Measurements from ENCODE around the gene PSME2. TPM values are rescaled to one million over a fixed set of nuclear protein-coding genes. Genes with fewer than 3 reads are reported as not detected.

PSME2 gene
- total RNA-seq, 1 experiment from 2014 or later = 389 TPM

DNA sequence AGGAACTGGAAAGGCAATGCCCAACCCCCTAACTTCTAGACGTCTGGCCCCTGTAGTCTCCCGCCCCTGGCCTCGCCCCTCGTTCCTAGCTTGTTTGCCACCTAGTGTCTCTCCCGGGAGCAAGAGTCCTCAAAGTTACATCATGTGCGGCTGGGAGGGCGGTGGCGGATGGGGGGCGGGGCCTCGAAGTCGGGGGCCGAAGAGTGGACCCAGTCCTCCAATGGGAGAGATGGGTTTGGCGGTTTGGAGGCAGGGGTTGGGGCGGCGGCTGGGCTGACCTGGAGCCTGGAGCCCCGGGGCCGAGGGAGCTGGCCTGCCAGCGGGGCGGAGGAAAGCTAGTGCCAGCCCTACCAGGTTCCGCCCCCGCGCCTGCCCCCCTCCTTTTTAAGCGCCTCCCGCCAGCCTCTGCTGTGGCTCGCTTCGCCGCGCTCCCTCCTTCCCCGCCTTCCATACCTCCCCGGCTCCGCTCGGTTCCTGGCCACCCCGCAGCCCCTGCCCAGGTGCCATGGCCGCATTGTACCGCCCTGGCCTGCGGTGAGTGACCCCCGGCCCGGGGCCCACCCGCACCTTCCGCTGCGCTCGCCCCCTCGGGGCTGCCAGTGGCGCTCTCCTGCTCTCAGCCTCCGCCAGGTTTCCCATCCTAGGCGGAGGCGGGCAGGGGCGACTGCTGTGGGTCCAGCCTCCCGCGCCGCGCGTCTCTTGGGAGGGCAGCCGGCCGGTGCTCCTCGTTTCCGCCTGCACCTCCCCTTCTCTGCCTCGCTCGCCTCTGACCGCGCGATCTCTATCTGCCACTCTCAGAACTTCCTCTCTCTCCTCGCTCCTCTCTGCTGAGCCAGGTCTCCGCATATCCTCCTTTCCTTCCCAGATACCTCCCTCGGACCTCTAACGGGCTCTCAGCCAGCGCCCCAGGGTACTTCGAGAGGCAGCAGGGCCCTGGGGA is 52.2 kb downstream of the PSME2 start, which contains the start of gene PCK2:
Gene PCK2, plus strand, starts transcription at position 411 of the 940 bp plus-strand sequence. Its CDS starts 95 bp downstream, at position 506.
- DNase-seq (ENCODE audit: low read depth) = peak; percentile 89

Other genes with a start within 250 kb of the PSME2 start
- 25.4 and 40.9 TPM in 2 replicates for gene DHRS4, start 192.8 kb downstream of the PSME2 start, total RNA-seq (2014; rRNA removed; shearing (Covaris generic))
- 15.1 and 20.2 TPM in 2 replicates for gene DHRS4L2, start 157.7 kb downstream of the PSME2 start, total RNA-seq (2014; rRNA removed; shearing (Covaris generic))
- gene CARMIL3, start 94.6 kb downstream of the PSME2 start, total RNA-seq (2014; rRNA removed; shearing (Covaris generic)) = not detected in 2 replicates
- not detected in 2 replicates for gene CPNE6, start 75.0 kb downstream of the PSME2 start, total RNA-seq (2014; rRNA removed; shearing (Covaris generic))
- 3.5 and 15.6 TPM in 2 replicates for gene PCK2, start 52.3 kb downstream of the PSME2 start, total RNA-seq (2014; rRNA removed; shearing (Covaris generic))
- 67.7 and 78.7 TPM in 2 replicates for gene DCAF11, start 31.8 kb downstream of the PSME2 start, total RNA-seq (2014; rRNA removed; shearing (Covaris generic))
- 1.3 and 4.9 TPM in 2 replicates for gene NRL, start 31.7 kb downstream of the PSME2 start, total RNA-seq (2014; rRNA removed; shearing (Covaris generic))
- gene FITM1, start 16.0 kb downstream of the PSME2 start, total RNA-seq (2014; rRNA removed; shearing (Covaris generic)) = 0.27 TPM in 1 of 2 replicates, not detected in the other
- gene PSME1, start 10.4 kb downstream of the PSME2 start, total RNA-seq (2014; rRNA removed; shearing (Covaris generic)) = 358 and 437 TPM in 2 replicates
- 30.1 and 30.6 TPM in 2 replicates for gene EMC9, start 5.0 kb downstream of the PSME2 start, total RNA-seq (2014; rRNA removed; shearing (Covaris generic))
- 64.9 and 68.0 TPM in 2 replicates for gene RNF31, start 888 bp upstream of the PSME2 start, total RNA-seq (2014; rRNA removed; shearing (Covaris generic))
- 153 and 160 TPM in 2 replicates for gene IRF9, start 14.7 kb upstream of the PSME2 start, total RNA-seq (2014; rRNA removed; shearing (Covaris generic))
- gene REC8, start 25.5 kb upstream of the PSME2 start, total RNA-seq (2014; rRNA removed; shearing (Covaris generic)) = 1.3 and 4.8 TPM in 2 replicates
- gene IPO4, start 42.2 kb upstream of the PSME2 start, total RNA-seq (2014; rRNA removed; shearing (Covaris generic)) = 26.8 and 141 TPM in 2 replicates
- 132 and 141 TPM in 2 replicates for gene TM9SF1, start 48.8 kb upstream of the PSME2 start, total RNA-seq (2014; rRNA removed; shearing (Covaris generic))
- gene TSSK4, start 59.1 kb upstream of the PSME2 start, total RNA-seq (2014; rRNA removed; shearing (Covaris generic)) = not detected in 2 replicates
- 36.5 and 44.8 TPM in 2 replicates for gene CHMP4A, start 66.9 kb upstream of the PSME2 start, total RNA-seq (2014; rRNA removed; shearing (Covaris generic))
- 16.9 and 23.4 TPM in 2 replicates for gene MDP1, start 69.5 kb upstream of the PSME2 start, total RNA-seq (2014; rRNA removed; shearing (Covaris generic))
- gene NEDD8, start 85.8 kb upstream of the PSME2 start, total RNA-seq (2014; rRNA removed; shearing (Covaris generic)) = 335 and 388 TPM in 2 replicates
- gene GMPR2, start 86.3 kb upstream of the PSME2 start, total RNA-seq (2014; rRNA removed; shearing (Covaris generic)) = 85.6 and 114 TPM in 2 replicates
- gene TINF2, start 96.0 kb upstream of the PSME2 start, total RNA-seq (2014; rRNA removed; shearing (Covaris generic)) = 45.9 and 58.1 TPM in 2 replicates
- gene TGM1, start 116.6 kb upstream of the PSME2 start, total RNA-seq (2014; rRNA removed; shearing (Covaris generic)) = 0.05 and 0.12 TPM in 2 replicates
- gene RABGGTA, start 125.0 kb upstream of the PSME2 start, total RNA-seq (2014; rRNA removed; shearing (Covaris generic)) = 15.4 and 17.7 TPM in 2 replicates
- gene DHRS1, start 153.2 kb upstream of the PSME2 start, total RNA-seq (2014; rRNA removed; shearing (Covaris generic)) = 15.4 and 20.9 TPM in 2 replicates
- gene NOP9, start 153.2 kb upstream of the PSME2 start, total RNA-seq (2014; rRNA removed; shearing (Covaris generic)) = 8.9 and 14.0 TPM in 2 replicates
- not detected in 2 replicates for gene CIDEB, start 161.4 kb upstream of the PSME2 start, total RNA-seq (2014; rRNA removed; shearing (Covaris generic))
- gene LTB4R2, start 163.5 kb upstream of the PSME2 start, total RNA-seq (2014; rRNA removed; shearing (Covaris generic)) = 0.64 and 1.2 TPM in 2 replicates
- gene LTB4R, start 164.9 kb upstream of the PSME2 start, total RNA-seq (2014; rRNA removed; shearing (Covaris generic)) = 0.98 and 1.9 TPM in 2 replicates
- not detected in 2 replicates for gene ADCY4, start 188.5 kb upstream of the PSME2 start, total RNA-seq (2014; rRNA removed; shearing (Covaris generic))
- not detected in 2 replicates for gene RIPK3, start 193.4 kb upstream of the PSME2 start, total RNA-seq (2014; rRNA removed; shearing (Covaris generic))
- 0.37 and 0.44 TPM in 2 replicates for gene NFATC4, start 221.6 kb upstream of the PSME2 start, total RNA-seq (2014; rRNA removed; shearing (Covaris generic))

Measured in M059J (cell line).